Subcutaneous abdominal adipose tissue (tissue), 5 donors: ENCODE results near the gene GUCA2A.
A peak's percentile ranks its signal among the peaks of the same experiment; 100 is the strongest.

Experiments
- H3K27ac ChIP-seq: one replicate; pipeline ENCODE4 v1.7.0; 2013; ENCODE audit warnings: low read depth, mild to moderate bottlenecking, inconsistent platforms, low read length, moderate library complexity
- H3K27me3 ChIP-seq, 5 donors: one replicate each; pipeline ENCODE4 v1.7.0; 2013; ENCODE audit warnings: low read length in 5 of 5, inconsistent platforms in 1 of 5; ENCODE audit not compliant: control insufficient read depth in 5 of 5, insufficient read depth in 4 of 5
- H3K36me3 ChIP-seq, 5 donors: one replicate each; pipeline ENCODE4 v1.7.0; 2013; ENCODE audit warnings: low read length in 5 of 5; ENCODE audit not compliant: control insufficient read depth in 5 of 5, insufficient read depth in 5 of 5
- H3K4me1 ChIP-seq, 5 donors: one replicate each; pipeline ENCODE4 v1.7.0; 2013; ENCODE audit warnings: low read length in 5 of 5, mild to moderate bottlenecking in 3 of 5, moderate library complexity in 1 of 5; ENCODE audit not compliant: control insufficient read depth in 5 of 5, insufficient read depth in 5 of 5
- H3K4me3 ChIP-seq, 5 donors: one replicate each; pipeline ENCODE4 v1.7.0; 2013; ENCODE audit warnings: low read length in 5 of 5, low read depth in 1 of 5
- H3K9ac ChIP-seq, 5 donors: one replicate each; pipeline ENCODE4 v1.7.0; 2013; ENCODE audit warnings: low read length in 5 of 5, mild to moderate bottlenecking in 4 of 5, moderate library complexity in 3 of 5
- H3K9me3 ChIP-seq, 5 donors: one replicate each; pipeline ENCODE4 v1.7.0; 2013; ENCODE audit warnings: low read length in 5 of 5; ENCODE audit not compliant: control insufficient read depth in 5 of 5
- donor health status: healthy.
- donor health status: healthy.
- donor health status: healthy.
- donor health status: healthy.
- donor health status: healthy.

Gene GUCA2A

DNA sequence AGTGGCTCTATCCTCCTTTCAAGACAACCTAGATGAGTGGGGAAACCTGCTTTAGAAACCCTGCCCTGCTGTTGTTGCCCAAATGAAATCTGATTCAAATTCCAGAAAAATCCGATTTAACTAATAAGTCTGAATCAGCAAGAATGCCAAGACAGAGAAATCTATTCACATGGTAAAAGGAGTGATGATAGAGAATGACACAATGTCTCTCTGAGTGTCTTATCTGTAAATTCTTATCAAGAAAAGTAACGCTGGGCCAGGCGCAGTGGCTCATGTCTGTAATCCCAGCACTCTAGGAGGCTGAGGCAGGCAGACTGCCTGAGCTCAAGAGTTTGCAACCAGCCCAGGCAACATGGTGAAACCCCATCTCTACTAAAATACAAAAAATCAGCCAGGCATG, 13.7 kb upstream of the GUCA2A start:
- Histone ChIP-seq H3K9me3 (no peaks in the 10 kb centered on the region), H3K27ac (peak overlapping the region; percentile 33)

GRCh38 chr1:42177541-42177981, 13.0 kb upstream of the GUCA2A start:
- H3K4me3 ChIP-seq: no peak overlapping the region
- H3K9ac ChIP-seq: no peak overlapping the region
- H3K4me1 ChIP-seq: peaks cover 0 to 55% (median 33%) of the 10 kb centered on the region in 5 donors
- no peaks in the 10 kb centered on the region for H3K9me3 ChIP-seq
- peak overlapping the region; percentile 33 for H3K27ac ChIP-seq
- H3K27me3 ChIP-seq: no peaks in the 10 kb centered on the region
- peaks cover 0 to 29% (median 10%) of the 10 kb centered on the region in 5 donors for H3K36me3 ChIP-seq

More for the DNA sequence above, 13.7 kb upstream of the GUCA2A start:
- no peak overlapping the region for H3K4me3 ChIP-seq
- H3K36me3 ChIP-seq: peaks cover 0 to 29% (median 10%) of the 10 kb centered on the region in 5 donors
- H3K9ac ChIP-seq: peak overlapping the region in 1 of 5 donors; percentile 27
- peaks cover 0 to 49% (median 26%) of the 10 kb centered on the region in 5 donors for H3K4me1 ChIP-seq
- no peaks in the 10 kb centered on the region for H3K27me3 ChIP-seq

- peaks cover 0 to 57% (median 38%) of the 10 kb centered on the region in 5 donors for H3K4me1 ChIP-seq
- H3K4me3 ChIP-seq: no peak overlapping the region
- no peaks in the 10 kb centered on the region for H3K27me3 ChIP-seq
- H3K36me3 ChIP-seq: peaks cover 0 to 26% (median 10%) of the 10 kb centered on the region in 5 donors
- no peaks in the 10 kb centered on the region for H3K9me3 ChIP-seq
- peak overlapping the region; percentile 33 for H3K27ac ChIP-seq
- H3K9ac ChIP-seq: no peak overlapping the region
These were observed 12.5 kb upstream of the GUCA2A start for GRCh38 chr1:42176902-42177519.

GRCh38 chr1:42175314-42176054, 10.9 kb upstream of the GUCA2A start:
- Histone ChIP-seq H3K4me3 (no peak overlapping the region), H3K27me3 (no peaks in the 10 kb centered on the region), H3K9me3 (no peaks in the 10 kb centered on the region), H3K4me1 (peaks cover 3 to 57% (median 53%) of the 10 kb centered on the region in 5 donors), H3K9ac (no peak overlapping the region), H3K27ac (no peak overlapping the region), H3K36me3 (peaks cover 0 to 11% (median 5%) of the 10 kb centered on the region in 5 donors)

- no peak overlapping the region for H3K4me3 ChIP-seq
- H3K4me1 ChIP-seq: peaks cover 3 to 44% (median 40%) of the 10 kb centered on the region in 5 donors
- H3K9ac ChIP-seq: no peak overlapping the region
- no peaks in the 10 kb centered on the region for H3K36me3 ChIP-seq
- no peaks in the 10 kb centered on the region for H3K9me3 ChIP-seq
- no peak overlapping the region for H3K27ac ChIP-seq
- H3K27me3 ChIP-seq: no peaks in the 10 kb centered on the region
These were observed 9.6 kb upstream of the GUCA2A start for GRCh38 chr1:42173961-42174735.

- Histone ChIP-seq H3K4me1 (peaks cover 3 to 41% (median 32%) of the 10 kb centered on the region in 5 donors), H3K27ac (no peak overlapping the region), H3K27me3 (no peaks in the 10 kb centered on the region), H3K9me3 (no peaks in the 10 kb centered on the region), H3K4me3 (no peak overlapping the region), H3K36me3 (no peaks in the 10 kb centered on the region), H3K9ac (no peak overlapping the region)
These were observed 8.8 kb upstream of the GUCA2A start for GRCh38 chr1:42173155-42173933.

GRCh38 chr1:42172381-42173133, 8.0 kb upstream of the GUCA2A start:
- no peak overlapping the region for H3K4me3 ChIP-seq
- no peaks in the 10 kb centered on the region for H3K9me3 ChIP-seq
- peak overlapping the region in 1 of 5 donors; percentile 17 for H3K9ac ChIP-seq
- peak overlapping the region; percentile 25 for H3K27ac ChIP-seq
- H3K36me3 ChIP-seq: no peaks in the 10 kb centered on the region
- peaks cover 3 to 48% (median 29%) of the 10 kb centered on the region in 5 donors for H3K4me1 ChIP-seq
- no peaks in the 10 kb centered on the region for H3K27me3 ChIP-seq

DNA sequence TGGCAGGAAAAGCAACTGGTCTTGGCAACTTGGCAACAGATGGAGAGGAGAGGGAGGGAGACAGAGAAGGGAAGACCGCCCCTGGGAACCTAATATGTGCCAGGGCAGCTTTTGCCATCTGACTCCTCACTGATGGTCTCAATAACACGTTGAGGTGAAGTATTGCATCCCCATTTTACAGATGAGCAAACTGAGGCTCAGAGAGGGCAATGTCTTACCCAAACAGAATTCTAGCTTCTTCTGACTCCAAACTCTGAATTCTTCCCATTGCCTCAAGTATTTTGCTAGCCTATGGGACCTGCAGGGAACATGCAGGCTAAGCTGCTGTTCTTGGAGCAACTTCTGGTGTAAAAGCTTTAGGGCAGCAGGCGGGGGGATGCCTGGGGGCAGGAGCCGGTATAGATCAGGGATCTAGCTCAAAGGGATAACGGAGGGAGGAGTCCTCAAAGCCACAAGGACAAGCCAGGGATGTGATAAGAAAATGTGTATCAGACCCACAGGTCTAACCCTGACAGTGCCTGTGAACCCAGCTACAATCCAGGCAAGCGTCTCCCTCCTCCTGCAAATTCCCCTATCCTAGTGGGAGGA, 7.2 kb upstream of the GUCA2A start:
- no peaks in the 10 kb centered on the region for H3K27me3 ChIP-seq
- H3K9ac ChIP-seq: peak overlapping the region in 1 of 5 donors; percentile 17
- peak overlapping the region; percentile 28 for H3K27ac ChIP-seq
- H3K9me3 ChIP-seq: no peaks in the 10 kb centered on the region
- H3K4me3 ChIP-seq: no peak overlapping the region
- no peaks in the 10 kb centered on the region for H3K36me3 ChIP-seq
- H3K4me1 ChIP-seq: peaks cover 3 to 50% (median 24%) of the 10 kb centered on the region in 5 donors
